ENCODE measurements around the gene CFAP100.

GRCh38 chr3:126398423-126399350 lies 4.0 kb downstream of the CFAP100 start:
- TF ChIP-seq CTCF (IDR thresholded peaks at IDR 0.05) = no peak
- no peak for TF ChIP-seq POLR2A (IDR thresholded peaks at IDR 0.05)
